Measurements from ENCODE around the gene ZC3H8.

ZC3H8 gene

GRCh38 chr2:112163541-112163981, 91.3 kb downstream of the ZC3H8 start:
- no peaks in the 10 kb centered on the region for H3F3A ChIP-seq (ENCODE audit: low read depth)

GRCh38 chr2:112162956-112163355, 91.9 kb downstream of the ZC3H8 start:
- Histone ChIP-seq H4K20me1 (ENCODE audit: insufficient read depth, low read length, poor library complexity, severe bottlenecking) (no peaks in the 10 kb centered on the region), H2AFZ (ENCODE audit: low read length) (no peak overlapping the region), H3K79me2 (ENCODE audit: insufficient read depth, low read length) (no peaks in the 10 kb centered on the region), H3K9me3 (ENCODE audit: insufficient read depth, low read depth, low read length) (no peaks in the 10 kb centered on the region), H3K4me2 (ENCODE audit: low read depth, low read length, poor library complexity, severe bottlenecking) (no peak overlapping the region), H3K4me3 (ENCODE audit: low read length, poor library complexity, severe bottlenecking) (no peak overlapping the region), H3K9ac (ENCODE audit: low read depth, low read length, poor library complexity, severe bottlenecking) (no peak overlapping the region), H3F3A (ENCODE audit: low read depth) (no peaks in the 10 kb centered on the region), H3K4me1 (ENCODE audit: insufficient read depth, low read length, poor library complexity, severe bottlenecking) (no peaks in the 10 kb centered on the region), H3K27me3 (ENCODE audit: insufficient read depth, low read length, poor library complexity, severe bottlenecking) (no peaks in the 10 kb centered on the region), H3K9me2 (replicated peaks; ENCODE audit: low read depth, low read length) (no peaks in the 10 kb centered on the region), H3K36me3 (ENCODE audit: insufficient read depth, low read length) (no peaks in the 10 kb centered on the region)
- TF ChIP-seq EZH2phosphoT487 (IDR thresholded peaks at IDR 0.05; ENCODE audit: borderline replicate concordance) (no peak), CTCF (conservative IDR thresholded peaks at IDR 0.05; ENCODE audit: low read length) (no peak)

More at GRCh38 chr2:112163541-112163981, 91.3 kb downstream of the ZC3H8 start:
- no peak for TF ChIP-seq EZH2phosphoT487 (IDR thresholded peaks at IDR 0.05; ENCODE audit: borderline replicate concordance)
- no peak for TF ChIP-seq CTCF (conservative IDR thresholded peaks at IDR 0.05; ENCODE audit: low read length)
- no peaks in the 10 kb centered on the region for H3K79me2 ChIP-seq (ENCODE audit: insufficient read depth, low read length)
- H3K36me3 ChIP-seq (ENCODE audit: insufficient read depth, low read length), result no peaks in the 10 kb centered on the region
- H3K9me3 ChIP-seq (ENCODE audit: insufficient read depth, low read depth, low read length), result no peaks in the 10 kb centered on the region
- H3K4me3 ChIP-seq (ENCODE audit: low read length, poor library complexity, severe bottlenecking), result no peak overlapping the region
- H4K20me1 ChIP-seq (ENCODE audit: insufficient read depth, low read length, poor library complexity, severe bottlenecking), result no peaks in the 10 kb centered on the region
- no peak overlapping the region for H2AFZ ChIP-seq (ENCODE audit: low read length)
- H3K9ac ChIP-seq (ENCODE audit: low read depth, low read length, poor library complexity, severe bottlenecking), result no peak overlapping the region
- H3K4me2 ChIP-seq (ENCODE audit: low read depth, low read length, poor library complexity, severe bottlenecking), result no peak overlapping the region
- H3K9me2 ChIP-seq (replicated peaks; ENCODE audit: low read depth, low read length), result no peaks in the 10 kb centered on the region
- no peaks in the 10 kb centered on the region for H3K27me3 ChIP-seq (ENCODE audit: insufficient read depth, low read length, poor library complexity, severe bottlenecking)
- H3K4me1 ChIP-seq (ENCODE audit: insufficient read depth, low read length, poor library complexity, severe bottlenecking), result peaks cover 3% of the 10 kb centered on the region

- TF ChIP-seq EZH2phosphoT487 (IDR thresholded peaks at IDR 0.05; ENCODE audit: borderline replicate concordance), result no peak
- TF ChIP-seq CTCF (conservative IDR thresholded peaks at IDR 0.05; ENCODE audit: low read length), result no peak
- no peaks in the 10 kb centered on the region for H3K4me1 ChIP-seq (ENCODE audit: insufficient read depth, low read length, poor library complexity, severe bottlenecking)
Measured at GRCh38 chr2:112162341-112162740, 92.5 kb downstream of the ZC3H8 start.

More at GRCh38 chr2:112162341-112162740, 92.5 kb downstream of the ZC3H8 start:
- Histone ChIP-seq H4K20me1 (ENCODE audit: insufficient read depth, low read length, poor library complexity, severe bottlenecking) (no peaks in the 10 kb centered on the region), H3K9me2 (replicated peaks; ENCODE audit: low read depth, low read length) (no peaks in the 10 kb centered on the region), H3K4me3 (ENCODE audit: low read length, poor library complexity, severe bottlenecking) (no peak overlapping the region), H3K79me2 (ENCODE audit: insufficient read depth, low read length) (no peaks in the 10 kb centered on the region), H2AFZ (ENCODE audit: low read length) (no peak overlapping the region), H3K27me3 (ENCODE audit: insufficient read depth, low read length, poor library complexity, severe bottlenecking) (no peaks in the 10 kb centered on the region), H3K36me3 (ENCODE audit: insufficient read depth, low read length) (no peaks in the 10 kb centered on the region), H3F3A (ENCODE audit: low read depth) (no peaks in the 10 kb centered on the region), H3K9me3 (ENCODE audit: insufficient read depth, low read depth, low read length) (no peaks in the 10 kb centered on the region), H3K9ac (ENCODE audit: low read depth, low read length, poor library complexity, severe bottlenecking) (no peak overlapping the region), H3K4me2 (ENCODE audit: low read depth, low read length, poor library complexity, severe bottlenecking) (no peak overlapping the region)

Measured in Loucy (cell line).